ENCODE data around the gene SSUH2. TPM values are rescaled to one million over a fixed set of nuclear protein-coding genes. Genes with fewer than 3 reads are reported as not detected.

Gene SSUH2
- total RNA-seq, 2 donors from 2014 or later: 0.24 to 0.32 TPM

- intact Hi-C loops (cut with DNase I): loop anchor here (5.0 kb wide), 2 partner anchors 176 to 181 kb away; no protein-coding TSS in a partner anchor
- DNase-seq (ENCODE audit: low spot score): peak; percentile 49
These were observed 20.9 kb downstream of the SSUH2 start for GRCh38 chr3:8623741-8624140.

GRCh38 chr3:8622873-8623691, 21.5 kb downstream of the SSUH2 start:
- intact Hi-C loops (cut with DNase I): loop anchor here (5.0 kb wide), 2 partner anchors 176 to 181 kb away; no protein-coding TSS in a partner anchor

GRCh38 chr3:8621872-8622271, 22.7 kb downstream of the SSUH2 start:
- DNase-seq (ENCODE audit: low spot score): no peak
- intact Hi-C loops (cut with DNase I): loop anchor here (5.0 kb wide), 2 partner anchors 175 to 180 kb away; no protein-coding TSS in a partner anchor

More at GRCh38 chr3:8622873-8623691, 21.5 kb downstream of the SSUH2 start:
- peak; percentile 89 for DNase-seq (ENCODE audit: low spot score)

GRCh38 chr3:8621141-8621540, 23.5 kb downstream of the SSUH2 start:
- intact Hi-C loops (cut with DNase I): loop anchor here (5.0 kb wide), 2 partner anchors 174 to 179 kb away; no protein-coding TSS in a partner anchor
- DNase-seq (ENCODE audit: low spot score): no peak

GRCh38 chr3:8619548-8619947, 25.1 kb downstream of the SSUH2 start:
- intact Hi-C loops (cut with DNase I): no loop called here
- no peak for DNase-seq (ENCODE audit: low spot score)

- intact Hi-C loops (cut with DNase I): no loop called here
These were observed 25.6 kb downstream of the SSUH2 start for GRCh38 chr3:8618950-8619349.

GRCh38 chr3:8617921-8618320, 26.7 kb downstream of the SSUH2 start:
- peak; percentile 47 for DNase-seq (ENCODE audit: low spot score)
- intact Hi-C loops (cut with DNase I): no loop called here

More at GRCh38 chr3:8618950-8619349, 25.6 kb downstream of the SSUH2 start:
- peak; percentile 16 for DNase-seq (ENCODE audit: low spot score)

- no peak for DNase-seq (ENCODE audit: low spot score)
- intact Hi-C loops (cut with DNase I): no loop called here
These were observed 33.6 kb downstream of the SSUH2 start for GRCh38 chr3:8610951-8611350.

GRCh38 chr3:8608791-8609467, 35.7 kb downstream of the SSUH2 start:
- intact Hi-C loops (cut with DNase I): loop anchor here in 1 of 2 donors (5.0 kb wide), 1 partner anchor 167 kb away; no protein-coding TSS in a partner anchor
- no peak for DNase-seq (ENCODE audit: low spot score)

- intact Hi-C loops (cut with DNase I): loop anchor here in 1 of 2 donors (5.0 kb wide), 1 partner anchor 166 kb away; no protein-coding TSS in a partner anchor
These were observed 36.4 kb downstream of the SSUH2 start for GRCh38 chr3:8608041-8608790.

GRCh38 chr3:8607234-8608040, 37.2 kb downstream of the SSUH2 start:
- DNase-seq (ENCODE audit: low spot score): peak; percentile 87
- intact Hi-C loops (cut with DNase I): loop anchor here in 1 of 2 donors (5.0 kb wide), 1 partner anchor 165 kb away; no protein-coding TSS in a partner anchor

More at GRCh38 chr3:8608041-8608790, 36.4 kb downstream of the SSUH2 start:
- no peak for DNase-seq (ENCODE audit: low spot score)

GRCh38 chr3:8606701-8607231, 37.8 kb downstream of the SSUH2 start:
- DNase-seq (ENCODE audit: low spot score): peak; percentile 54
- intact Hi-C loops (cut with DNase I): loop anchor here in 1 of 2 donors (5.0 kb wide), 1 partner anchor 164 kb away; no protein-coding TSS in a partner anchor

GRCh38 chr3:8604988-8605387, 39.6 kb downstream of the SSUH2 start:
- intact Hi-C loops (cut with DNase I): loop anchor here in 1 of 2 donors (5.0 kb wide), 1 partner anchor 163 kb away; no protein-coding TSS in a partner anchor
- no peak for DNase-seq (ENCODE audit: low spot score)

- intact Hi-C loops (cut with DNase I): no loop called here
- DNase-seq (ENCODE audit: low spot score): peak; percentile 70
These were observed 40.6 kb downstream of the SSUH2 start for GRCh38 chr3:8604006-8604405.

GRCh38 chr3:8603115-8603710, 41.4 kb downstream of the SSUH2 start:
- intact Hi-C loops (cut with DNase I): no loop called here
- no peak for DNase-seq (ENCODE audit: low spot score)

GRCh38 chr3:8600457-8600856, 44.1 kb downstream of the SSUH2 start:
- intact Hi-C loops (cut with DNase I): no loop called here
- no peak for DNase-seq (ENCODE audit: low spot score)

- DNase-seq (ENCODE audit: low spot score): no peak
- intact Hi-C loops (cut with DNase I): loop anchor here in 1 of 2 donors (10.0 kb wide), 1 partner anchor 1014 kb away; no protein-coding TSS in a partner anchor
These were observed 45.5 kb downstream of the SSUH2 start for GRCh38 chr3:8599146-8599545.
